GM10248 (cell line): ENCODE data around the gene HMG20B.

ENCODE experiments used
- CTCF ChIA-PET: fragments of 300-600 bp; sonication (Branson Sonifier 250); formaldehyde crosslinking; extraction: SDS; loops from one replicate; lab custom pipeline; 2021; ENCODE audit warnings: antibody characterized with exemption; lab: Yijun Ruan, JAX
- POLR2A ChIA-PET: fragments of 350-650 bp; sonication (Branson Sonifier 250); formaldehyde crosslinking; extraction: SDS; loops from one replicate; lab custom pipeline; 2020; ENCODE audit warnings: antibody characterized with exemption; lab: Yijun Ruan, JAX
- DNase-seq: peaks from one replicate; pipeline ENCODE4 v3.0.0; 2012; ENCODE audit errors: extremely low spot score
- CTCF ChIP-seq: IDR thresholded peaks from 2 replicates; pipeline ENCODE4 v1.5.1; 2012; ENCODE audit warnings: mild to moderate bottlenecking, low read depth; ENCODE audit errors: extremely low read depth, missing control alignments, control extremely low read depth

The HMG20B gene

GRCh38 chr19:3547767-3548282 lies 24.9 kb upstream of the HMG20B start:
- DNase-seq = no peak
- ChIA-PET POLR2A (no interaction called here), CTCF (interaction anchor here (1.5 kb wide), 4 partner anchors 17 to 159 kb away, joined by 3 to 4 read pairs (median 4); no protein-coding TSS in a partner anchor)
- TF ChIP-seq CTCF = no peak

- TF ChIP-seq CTCF = no peak
- ChIA-PET POLR2A (no interaction called here), CTCF (interaction anchor here (1.0 to 1.5 kb wide), 5 partner anchors 17 to 158 kb away, joined by 3 to 4 read pairs (median 4); no protein-coding TSS in a partner anchor)
Measured at GRCh38 chr19:3548606-3549005, 24.1 kb upstream of the HMG20B start.

GRCh38 chr19:3549816-3550215 lies 22.9 kb upstream of the HMG20B start:
- ChIA-PET POLR2A (no interaction called here), CTCF (no interaction called here)
- TF ChIP-seq CTCF = no peak

More at GRCh38 chr19:3548606-3549005, 24.1 kb upstream of the HMG20B start:
- no peak for DNase-seq

GRCh38 chr19:3550947-3551791 lies 21.6 kb upstream of the HMG20B start:
- CTCF ChIA-PET = interaction anchor here (1.3 kb wide), 1 partner anchor 9 kb away, joined by 3 read pairs; no protein-coding TSS in a partner anchor
- TF ChIP-seq CTCF = no peak
- DNase-seq = no peak
- POLR2A ChIA-PET = no interaction called here

More at GRCh38 chr19:3549816-3550215, 22.9 kb upstream of the HMG20B start:
- DNase-seq = no peak

- ChIA-PET POLR2A (no interaction called here), CTCF (no interaction called here)
- no peak for TF ChIP-seq CTCF
- no peak for DNase-seq
Measured at GRCh38 chr19:3551792-3552095, 21.0 kb upstream of the HMG20B start.

GRCh38 chr19:3554254-3555083 lies 18.3 kb upstream of the HMG20B start:
- no peak for DNase-seq
- ChIA-PET POLR2A (interaction anchor here (0.6 to 0.7 kb wide), 4 partner anchors 11 to 943 kb away, joined by 3 to 6 read pairs (median 4); no protein-coding TSS in a partner anchor), CTCF (interaction anchor here (1.0 to 7.4 kb wide), 2 partner anchors 9 to 54 kb away, joined by 3 to 68 read pairs; no protein-coding TSS in a partner anchor)
- no peak for TF ChIP-seq CTCF
